Measurements from ENCODE around the gene LNX1. TPM values are rescaled to one million over a fixed set of nuclear protein-coding genes. Genes with fewer than 3 reads are reported as not detected.
"Not testable (repeated sequence)": the region's sequence is repeated elsewhere in the genome, so short reads cannot be mapped to it uniquely, and the experiment has no call there.

LNX1 gene
- total RNA-seq, 1 donor from 2014 or later = 35.3 TPM

DNA sequence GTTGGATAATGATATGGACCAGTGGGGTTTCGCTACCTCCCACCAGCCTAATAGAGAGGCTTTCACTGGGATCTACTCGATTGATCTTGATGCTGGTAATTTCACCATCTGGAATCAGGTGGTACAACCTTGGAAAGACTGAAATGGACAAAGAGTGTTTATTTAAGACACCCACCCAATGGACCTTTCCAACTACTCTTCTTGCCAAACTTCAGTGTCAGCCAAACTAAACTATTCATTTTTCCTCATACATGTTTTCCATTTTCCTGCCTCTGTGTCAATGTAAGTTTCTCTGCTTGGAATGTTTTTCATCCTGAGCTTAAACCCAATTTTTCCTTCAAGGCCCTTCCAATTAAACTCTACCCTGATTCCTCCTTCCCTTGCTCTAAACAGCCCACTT, 92.6 kb downstream of the LNX1 start:
- no peak for DNase-seq (ENCODE audit: low read depth)

- peak; percentile 53 for DNase-seq (ENCODE audit: low read depth)
These were observed 93.6 kb downstream of the LNX1 start for GRCh38 chr4:53497487-53498244.

GRCh38 chr4:53494851-53495250, 96.4 kb downstream of the LNX1 start:
- DNase-seq (ENCODE audit: low read depth) = no peak

DNA sequence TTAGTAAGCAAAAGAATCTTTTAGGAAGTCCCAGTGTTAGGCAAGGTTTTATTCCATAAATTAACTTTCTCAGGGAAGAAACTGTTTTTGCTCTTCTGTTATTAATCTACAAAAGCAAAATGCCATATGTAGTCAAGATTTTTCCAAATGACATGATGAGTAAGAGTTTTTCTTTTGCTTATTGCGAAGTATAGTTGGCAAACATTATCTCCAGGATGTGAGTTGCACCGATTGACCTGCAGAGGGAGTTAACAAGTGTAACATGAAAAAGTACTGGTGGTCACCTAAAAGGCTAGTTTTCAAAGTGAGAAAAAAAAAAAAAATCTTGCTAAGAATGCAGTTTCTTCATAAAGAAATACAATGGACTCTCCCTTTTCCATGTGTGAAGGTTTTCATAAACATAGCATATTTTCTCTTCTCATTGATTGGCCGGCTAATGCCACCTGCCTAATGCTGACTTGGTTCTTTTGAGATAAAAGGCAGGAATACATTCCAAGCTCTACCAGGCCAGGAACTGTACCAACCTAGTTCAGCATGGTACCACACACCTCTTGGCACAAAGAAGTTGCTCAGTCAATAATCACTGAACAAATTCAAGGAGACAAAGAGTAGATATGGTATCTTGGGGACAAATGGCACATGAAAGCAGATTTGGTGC, 100.2 kb downstream of the LNX1 start:
- peak; percentile 79 for DNase-seq (ENCODE audit: low read depth)

DNA sequence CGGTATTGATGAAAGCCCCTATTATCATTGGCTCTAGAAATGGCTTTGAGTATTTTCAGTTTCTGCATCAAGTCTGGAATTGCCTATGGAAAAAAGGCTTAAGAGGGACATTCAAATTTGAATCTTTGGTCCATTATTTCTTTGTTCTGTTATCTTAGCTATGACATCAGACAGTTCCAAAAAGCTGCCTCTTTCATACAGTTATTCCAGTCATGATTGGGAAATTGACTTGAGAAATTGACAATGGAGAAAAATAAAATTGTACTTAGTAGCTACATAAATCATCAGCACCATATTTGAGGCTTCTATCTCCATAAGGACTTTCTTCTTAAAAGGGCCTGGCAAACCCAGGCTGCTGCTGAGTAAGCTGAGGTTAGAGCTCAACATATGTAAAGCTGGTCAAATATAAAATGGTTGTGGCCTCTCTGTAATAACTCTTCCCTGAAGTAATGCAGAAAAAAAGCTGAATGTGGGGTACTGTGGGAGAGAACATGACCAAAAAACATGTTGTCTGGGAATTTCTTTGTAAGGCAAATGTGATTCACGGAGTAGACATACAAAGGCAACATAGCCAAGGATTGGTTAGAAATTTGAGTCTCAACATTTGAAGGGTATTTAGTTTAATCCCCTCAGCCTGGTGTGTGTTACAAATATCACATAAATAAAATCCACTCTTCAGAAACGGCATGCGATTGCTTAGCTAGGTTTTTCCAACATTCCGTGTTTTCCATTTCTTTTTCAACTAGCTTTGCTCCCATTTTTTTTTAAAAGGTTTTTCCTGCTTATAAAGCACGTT, 100.9 kb downstream of the LNX1 start:
- DNase-seq (ENCODE audit: low read depth) = peak; percentile 65

- no peak for DNase-seq (ENCODE audit: low read depth)
These were observed 101.9 kb downstream of the LNX1 start for GRCh38 chr4:53489279-53489889.

GRCh38 chr4:53487766-53488165, 103.5 kb downstream of the LNX1 start:
- no peak for DNase-seq (ENCODE audit: low read depth)

DNA sequence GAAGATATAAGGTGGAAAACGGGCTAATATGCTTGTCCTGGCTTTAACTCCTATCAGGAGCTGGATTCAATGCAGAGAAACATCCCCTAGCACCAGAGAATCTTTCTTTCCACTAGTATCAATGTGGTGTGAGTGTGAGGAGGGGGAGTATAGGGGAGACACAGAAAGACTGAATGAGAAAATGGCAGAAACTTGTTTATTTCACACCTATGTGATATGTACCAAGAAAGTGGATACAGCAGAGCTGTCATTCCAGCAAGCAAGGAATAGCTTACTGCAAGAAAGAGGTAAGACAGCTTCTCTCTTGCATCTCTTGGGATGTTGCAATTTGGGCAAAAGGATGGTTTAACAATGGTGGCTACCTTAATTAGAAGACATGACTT, 105.6 kb downstream of the LNX1 start:
- no peak for DNase-seq (ENCODE audit: low read depth)

GRCh38 chr4:53484911-53485657, 106.2 kb downstream of the LNX1 start:
- DNase-seq (ENCODE audit: low read depth) = no peak

DNA sequence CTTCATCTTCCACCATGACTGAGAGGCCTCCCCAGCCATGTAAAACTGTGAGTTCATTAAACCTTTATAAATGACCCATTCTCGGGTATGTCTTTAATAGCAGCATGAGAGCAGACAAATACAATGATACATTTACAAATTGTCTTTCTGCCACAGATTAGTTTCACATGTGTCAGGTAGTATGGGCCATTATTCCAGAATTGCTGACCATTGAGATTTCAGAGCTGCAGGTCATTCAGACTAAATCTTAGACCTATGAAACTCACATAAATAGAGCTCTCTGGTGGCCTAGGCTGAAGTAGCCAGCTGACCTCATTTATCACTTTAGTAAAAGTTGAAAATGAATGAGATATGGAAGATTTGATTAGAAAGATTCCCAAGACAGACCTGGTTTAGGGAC, 108.0 kb downstream of the LNX1 start:
- DNase-seq (ENCODE audit: low read depth) = no peak

- no peak for DNase-seq (ENCODE audit: low read depth)
These were observed 109.7 kb downstream of the LNX1 start for GRCh38 chr4:53481586-53481985.

DNA sequence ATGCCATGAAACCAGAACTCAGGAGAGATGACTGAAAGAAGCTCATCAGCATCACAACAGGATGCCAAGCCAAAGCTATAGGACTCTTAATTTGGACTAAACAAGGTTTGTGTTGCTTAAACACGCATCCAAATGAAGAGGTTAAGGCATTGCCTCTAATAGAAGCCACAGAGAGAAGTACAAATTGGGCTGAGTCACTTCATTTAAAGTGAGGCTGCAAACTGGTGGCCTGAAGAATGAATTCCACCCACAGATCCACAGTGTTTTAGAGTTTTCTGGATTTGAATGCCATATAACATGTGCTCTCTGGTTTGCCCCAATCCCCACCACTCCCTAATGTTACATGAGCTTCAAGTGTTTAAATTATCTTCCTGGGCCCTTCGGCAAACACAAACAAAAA, 110.4 kb downstream of the LNX1 start:
- no peak for DNase-seq (ENCODE audit: low read depth)

DNA sequence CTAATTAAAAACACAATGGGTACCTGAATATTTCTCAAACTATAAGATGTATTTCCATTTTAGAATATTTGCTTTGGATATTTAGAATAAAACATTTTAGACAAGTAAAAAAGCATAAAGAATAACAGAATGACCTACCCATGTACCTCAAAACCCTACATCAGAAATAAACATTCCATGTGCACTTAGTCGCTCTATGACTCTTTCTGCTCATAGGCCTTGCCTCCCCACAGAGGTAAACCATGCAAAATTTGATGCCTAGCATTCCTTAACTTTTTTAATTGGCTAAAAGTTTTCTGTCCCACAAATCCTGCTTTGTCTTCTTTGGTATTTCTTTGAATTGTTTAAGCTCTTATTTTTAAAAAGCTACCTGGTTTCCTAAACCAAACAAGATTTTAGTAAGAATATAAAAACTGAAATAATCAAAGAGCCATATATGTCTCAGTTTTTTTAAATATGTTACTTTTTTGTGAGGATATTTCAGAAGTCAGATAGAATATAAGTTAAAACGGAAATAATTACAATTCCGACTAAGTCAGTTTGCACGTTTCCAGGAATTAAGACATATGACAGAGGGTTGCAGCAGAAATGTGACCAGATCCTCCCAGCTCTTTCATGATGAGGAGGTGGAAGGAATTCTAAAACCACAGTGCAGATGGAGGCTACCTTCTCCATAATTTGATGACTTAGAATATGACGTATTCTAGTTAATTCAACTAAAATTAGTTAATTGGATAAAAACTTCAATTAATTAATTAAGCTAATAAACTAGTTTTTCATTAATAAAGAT, 111.4 kb downstream of the LNX1 start:
- peak; percentile 32 for DNase-seq (ENCODE audit: low read depth)

DNA sequence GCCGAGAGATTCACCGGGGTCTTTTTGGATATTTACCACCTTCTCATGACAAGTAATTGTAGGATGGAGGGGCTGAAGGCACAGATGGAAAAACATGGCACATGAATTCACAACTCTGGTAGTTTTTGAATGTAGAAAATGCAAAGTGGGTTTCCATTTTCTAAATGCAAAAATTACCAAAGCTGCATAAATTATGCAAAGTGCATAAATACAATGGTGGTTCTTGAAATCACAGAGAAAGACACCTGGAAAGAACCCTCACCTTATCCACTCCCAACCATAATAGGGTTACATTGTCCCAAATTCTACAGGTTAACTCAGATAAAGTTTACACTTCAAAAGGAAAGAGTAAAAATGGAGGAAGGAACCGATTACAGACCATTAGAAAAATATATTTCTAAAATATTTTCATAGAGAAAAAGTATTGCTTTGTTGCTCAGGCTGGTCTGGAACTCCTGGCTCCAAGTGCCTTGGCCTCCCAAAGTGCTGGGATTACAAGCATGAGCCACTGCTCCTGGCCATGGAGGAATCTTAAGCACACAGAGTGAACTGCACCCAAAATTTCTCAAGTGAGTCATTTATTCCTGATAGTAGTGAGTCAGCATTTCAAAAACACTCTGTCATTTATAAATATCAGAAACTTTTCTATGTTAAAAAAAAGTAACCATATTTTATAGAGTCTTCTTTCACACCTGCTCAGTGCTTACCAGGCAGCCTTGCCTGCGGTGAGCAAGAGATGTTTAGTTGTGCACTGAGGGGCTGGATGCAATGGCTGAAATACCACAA, 112.4 kb downstream of the LNX1 start:
- DNase-seq (ENCODE audit: low read depth) = peak; percentile 81

DNA sequence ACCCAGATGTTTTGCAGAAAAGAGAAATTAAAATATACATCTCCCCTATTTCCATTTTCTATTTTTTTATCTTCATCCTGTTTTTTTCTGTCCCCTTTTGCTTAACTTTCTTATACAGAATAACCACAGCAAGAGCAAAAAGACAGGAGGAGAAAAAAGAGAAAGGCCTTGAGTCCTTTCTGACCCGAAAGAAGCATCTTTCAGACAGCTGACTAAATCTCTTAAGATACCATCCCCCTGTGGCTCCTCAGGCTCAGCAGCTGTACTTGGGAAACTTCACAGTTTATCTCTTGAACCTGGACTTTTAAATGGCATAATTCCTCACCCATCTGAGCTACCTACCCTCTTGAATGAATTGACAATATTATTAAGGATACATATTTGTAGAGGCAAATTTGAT, 113.7 kb downstream of the LNX1 start:
- DNase-seq (ENCODE audit: low read depth) = peak; percentile 27

DNA sequence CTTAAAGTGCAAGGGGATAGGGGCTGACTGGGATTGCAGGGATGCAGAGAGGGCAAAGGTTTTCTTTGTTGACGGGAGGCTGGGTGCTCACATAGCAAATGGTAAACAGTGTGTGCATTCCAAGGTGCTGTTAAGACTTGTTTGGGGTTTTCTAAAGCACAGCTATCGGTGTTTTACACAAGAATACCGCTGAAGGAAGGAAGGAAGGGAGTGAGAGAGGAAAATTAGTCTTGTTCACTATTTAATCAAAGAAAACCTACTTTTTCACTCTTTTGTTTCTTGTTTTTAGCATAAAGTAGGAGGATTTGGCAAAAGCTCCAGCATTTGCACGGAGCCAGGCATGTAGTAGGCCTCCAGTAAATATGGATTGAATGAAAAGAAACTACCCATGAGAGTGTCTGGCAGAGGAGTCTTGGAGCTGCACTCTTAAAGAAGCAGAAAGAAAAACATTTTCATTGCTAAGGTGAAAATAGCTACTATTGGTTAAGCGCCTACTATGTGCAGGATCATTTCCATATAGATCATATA, 114.2 kb downstream of the LNX1 start:
- DNase-seq (ENCODE audit: low read depth) = no peak

DNA sequence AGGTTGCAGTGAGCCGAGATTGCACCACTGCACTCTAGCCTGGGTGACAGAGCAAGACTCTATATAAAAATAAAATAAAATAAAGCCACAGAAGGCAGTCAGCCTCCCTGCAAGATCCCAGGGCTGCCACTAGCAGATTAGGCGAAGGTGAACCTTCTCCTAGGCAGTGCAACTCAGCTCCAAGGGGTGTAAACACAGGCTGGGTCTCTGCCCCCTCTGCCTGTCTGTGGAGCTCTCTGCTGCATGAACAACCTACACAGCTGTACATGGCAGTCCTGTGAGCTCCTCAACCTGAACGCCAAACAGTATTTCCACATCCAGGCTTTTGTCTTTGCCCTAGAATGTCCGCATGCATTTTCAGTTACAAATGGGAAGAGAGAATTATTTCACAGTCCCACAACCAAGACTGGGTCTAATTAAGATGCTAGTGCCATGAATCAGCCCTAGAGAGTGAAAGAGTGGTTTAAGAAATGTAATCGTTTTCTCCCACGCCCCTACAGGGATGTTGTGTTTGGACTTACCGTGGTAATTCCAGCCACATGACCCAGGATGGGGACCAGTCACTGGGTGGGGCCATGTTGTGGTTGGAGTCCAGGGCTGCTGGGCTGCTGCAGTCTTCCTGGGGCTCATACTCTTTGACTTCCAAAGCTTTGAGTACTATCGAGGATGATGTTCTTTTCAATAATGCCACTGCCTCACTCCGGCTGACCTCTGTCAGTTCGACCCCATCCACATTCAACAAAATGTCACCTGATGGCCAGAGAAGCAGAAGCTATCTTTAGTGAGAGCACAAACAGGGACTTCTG, 114.9 kb downstream of the LNX1 start:
- DNase-seq (ENCODE audit: low read depth) = peak; percentile 93

DNA sequence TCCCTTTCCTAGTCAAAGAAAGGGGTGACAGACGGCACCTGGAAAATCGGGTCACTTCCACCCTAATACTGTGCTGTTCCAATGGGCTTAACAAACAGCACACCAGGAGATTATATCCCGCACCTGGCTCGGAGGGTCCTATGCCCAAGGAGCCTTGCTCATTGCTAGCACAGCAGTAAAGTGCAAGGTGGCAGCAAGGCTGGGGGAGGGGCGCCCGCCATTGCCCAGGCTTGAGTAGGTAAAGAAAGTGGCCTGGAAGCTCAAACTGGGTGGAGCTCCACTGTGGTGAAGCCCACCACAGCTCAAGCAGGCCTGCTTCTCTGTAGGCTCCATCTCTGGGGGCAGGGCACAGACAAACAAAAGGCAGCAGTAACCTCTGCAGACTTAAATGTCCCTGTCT, 124.7 kb downstream of the LNX1 start:
- DNase-seq (ENCODE audit: low read depth) = not testable (repeated sequence)
